ENCODE data around the gene TNFAIP1.

Gene TNFAIP1

DNA sequence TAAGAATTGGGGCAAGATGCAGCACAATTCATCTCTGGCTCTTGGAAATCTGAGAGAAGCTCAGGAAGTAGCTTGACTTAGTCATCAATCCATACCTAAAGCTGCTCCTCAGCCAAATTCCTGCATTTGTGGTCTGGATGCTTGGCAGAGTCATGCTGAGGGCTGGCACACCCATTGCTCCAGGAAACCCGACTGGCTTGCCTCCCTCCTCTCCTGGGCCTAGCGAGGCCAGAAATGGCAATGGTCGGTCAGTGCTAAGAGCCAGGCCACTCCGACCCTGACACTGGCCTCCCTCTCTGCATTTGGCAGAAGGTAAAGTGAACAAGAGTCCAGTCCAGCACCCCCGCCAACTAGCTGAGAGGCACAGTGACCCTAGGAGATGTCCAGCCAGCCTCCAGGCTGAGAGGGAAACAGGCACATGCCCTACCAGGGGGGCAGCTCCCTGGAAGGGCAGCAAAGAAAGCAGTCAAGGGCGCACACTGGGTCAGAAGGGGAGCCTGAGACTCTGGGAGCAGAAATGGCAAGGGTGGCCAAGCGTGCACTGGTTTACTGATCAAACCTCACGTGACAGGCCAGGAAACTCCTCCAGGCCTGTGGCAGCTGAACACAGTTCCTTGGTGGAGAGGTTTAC lies 11.8 kb downstream of the TNFAIP1 start:
- Mint-ChIP-seq H3K4me3 (no peak overlapping the region), H3K27me3 (no peaks in the 10 kb centered on the region), H3K4me1 (ENCODE audit: low read depth) (peaks cover 4% of the 10 kb centered on the region), H3K9me3 (ENCODE audit: low read depth) (no peaks in the 10 kb centered on the region), H3K27ac (no peak overlapping the region), H3K36me3 (no peaks in the 10 kb centered on the region)

DNA sequence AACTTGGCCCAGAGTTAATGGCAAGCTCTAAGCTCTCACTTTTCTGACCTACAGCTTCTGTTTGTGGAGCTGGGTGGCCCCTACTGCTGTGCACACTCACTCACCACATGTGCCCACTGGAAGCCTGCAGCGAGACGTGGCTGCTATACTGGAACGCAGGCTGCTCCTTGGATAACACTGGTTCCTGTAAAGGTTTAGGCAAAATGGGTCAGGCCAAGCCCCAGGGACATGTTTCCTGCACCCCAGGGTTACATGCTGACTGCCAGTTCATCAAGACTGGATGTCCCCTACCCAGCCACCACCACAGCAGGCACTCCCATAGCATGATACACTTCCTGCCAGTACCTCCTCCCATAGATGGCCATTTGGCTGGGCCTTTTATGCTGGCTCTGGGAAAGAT lies 13.4 kb downstream of the TNFAIP1 start:
- no peaks in the 10 kb centered on the region for H3K9me3 Mint-ChIP-seq (ENCODE audit: low read depth)

DNA sequence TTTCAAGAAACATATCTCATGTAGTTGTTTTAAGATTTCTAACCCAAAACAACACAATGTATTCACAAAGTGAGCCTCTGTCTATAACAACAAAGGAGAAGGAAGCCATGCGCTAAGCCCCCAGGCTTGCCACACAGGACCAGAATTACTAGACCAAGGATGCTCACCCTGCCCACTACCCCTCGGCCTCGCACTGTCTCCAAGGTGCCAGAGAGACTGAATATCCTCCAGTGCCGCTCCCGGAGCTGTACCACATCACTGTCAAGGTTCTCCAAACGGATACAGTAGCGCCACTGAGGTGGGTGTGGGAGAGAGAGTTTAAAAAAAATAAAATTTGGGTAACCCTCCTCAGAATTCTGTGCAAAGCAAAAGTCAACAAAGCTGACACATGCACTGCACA lies 14.7 kb downstream of the TNFAIP1 start:
- no peak overlapping the region for H3K4me3 Mint-ChIP-seq
- H3K4me1 Mint-ChIP-seq (ENCODE audit: low read depth), result peaks cover 5% of the 10 kb centered on the region
- H3K36me3 Mint-ChIP-seq, result no peaks in the 10 kb centered on the region
- H3K27me3 Mint-ChIP-seq, result no peaks in the 10 kb centered on the region
- H3K27ac Mint-ChIP-seq, result no peak overlapping the region
- H3K9me3 Mint-ChIP-seq (ENCODE audit: low read depth), result no peaks in the 10 kb centered on the region

More for the DNA sequence above, 13.4 kb downstream of the TNFAIP1 start:
- Mint-ChIP-seq H3K27me3 (no peaks in the 10 kb centered on the region), H3K27ac (no peak overlapping the region), H3K4me3 (no peak overlapping the region), H3K4me1 (ENCODE audit: low read depth) (no peaks in the 10 kb centered on the region), H3K36me3 (no peaks in the 10 kb centered on the region)

DNA sequence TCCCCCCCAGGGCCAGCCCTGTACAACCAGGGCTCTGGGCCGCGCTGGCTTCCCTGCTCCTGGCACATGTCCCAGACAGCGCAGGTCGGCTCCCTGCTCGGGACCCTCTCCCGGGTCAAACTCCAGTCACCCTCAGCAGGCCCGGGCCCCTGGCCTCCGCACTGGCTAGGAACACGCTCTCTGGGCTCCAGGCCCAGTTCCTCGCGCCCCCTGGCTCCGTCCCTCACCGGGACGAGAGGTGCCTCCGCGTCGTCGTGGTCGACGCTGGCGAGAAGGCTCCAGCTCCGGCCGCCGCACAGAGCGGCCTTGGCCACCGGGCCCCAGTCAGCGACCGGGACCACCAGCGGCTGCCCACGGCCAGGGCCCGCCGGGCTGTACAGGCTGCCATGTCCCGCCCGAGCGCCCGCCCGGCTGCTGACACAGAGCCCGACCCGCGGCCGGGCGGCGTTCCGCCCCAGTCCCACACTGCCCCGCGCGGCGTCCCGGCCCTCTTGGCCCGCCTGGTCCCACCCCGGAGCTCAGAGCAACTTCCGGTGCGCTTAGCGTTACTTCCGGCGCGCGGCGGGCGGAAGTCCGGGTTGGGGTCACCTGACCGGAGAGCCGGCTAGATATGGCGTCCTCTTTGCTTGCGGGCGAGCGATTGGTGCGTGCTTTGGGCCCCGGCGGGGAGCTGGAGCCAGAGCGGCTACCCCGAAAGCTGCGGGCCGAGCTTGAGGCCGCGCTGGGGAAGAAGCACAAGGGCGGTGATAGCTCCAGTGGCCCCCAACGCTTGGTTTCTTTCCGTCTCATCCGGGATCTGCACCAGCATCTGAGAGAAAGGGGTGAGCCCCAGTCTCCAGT lies 21.7 kb downstream of the TNFAIP1 start, which contains the start of gene POLDIP2:
Gene POLDIP2 (minus strand): TSS at position 467 of the 840 bp plus-strand sequence. CDS start 79 bp downstream, at position 388.
- Mint-ChIP-seq H3K9me3 (ENCODE audit: low read depth) (no peaks in the 10 kb centered on the region), H3K27ac (peak within 1 kb of the TSS; percentile 91), H3K4me1 (ENCODE audit: low read depth) (peaks cover 27% of the 10 kb centered on the region), H3K36me3 (no peaks in the 10 kb centered on the region), H3K4me3 (peak within 1 kb of the TSS; percentile 97), H3K27me3 (no peaks in the 10 kb centered on the region)

DNA sequence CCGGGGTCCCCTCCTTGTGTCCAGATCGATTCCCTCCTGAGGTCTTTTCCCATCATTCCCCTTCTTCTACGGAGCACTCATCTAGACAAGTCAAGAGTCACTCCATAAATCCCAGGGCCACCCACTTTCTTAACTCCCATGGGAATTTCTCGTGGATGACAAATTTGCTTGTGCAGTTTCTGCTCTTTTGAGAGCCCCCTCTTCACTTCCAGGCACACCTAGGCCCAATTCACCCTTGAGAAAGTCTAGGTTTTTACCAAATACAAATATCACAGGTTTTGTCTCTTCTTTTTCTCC lies 22.3 kb downstream of the TNFAIP1 start:
- Mint-ChIP-seq H3K27ac (peak overlapping the region; percentile 91), H3K4me1 (ENCODE audit: low read depth) (peaks cover 27% of the 10 kb centered on the region), H3K27me3 (no peaks in the 10 kb centered on the region), H3K9me3 (ENCODE audit: low read depth) (no peaks in the 10 kb centered on the region), H3K4me3 (peak overlapping the region; percentile 97), H3K36me3 (no peaks in the 10 kb centered on the region)

DNA sequence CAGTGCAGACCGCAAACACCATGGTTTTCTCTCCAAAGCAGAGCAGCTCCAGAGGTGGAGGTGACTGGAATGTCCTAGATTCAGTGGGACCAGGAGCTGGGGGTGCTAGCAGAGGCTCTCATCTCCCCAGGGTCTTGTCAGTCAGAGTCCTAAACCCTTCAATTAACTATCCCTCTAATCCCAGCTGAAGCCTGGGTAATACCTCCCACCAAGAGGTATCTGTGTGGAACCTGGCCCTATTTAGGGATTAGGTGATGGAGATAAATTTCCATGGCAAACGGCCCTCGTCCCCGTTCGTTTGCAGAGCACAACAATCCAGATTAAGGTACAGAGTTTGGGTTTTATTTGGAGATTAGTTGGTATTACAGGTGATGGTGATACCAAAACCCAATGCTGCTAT lies 27.6 kb downstream of the TNFAIP1 start:
- Mint-ChIP-seq H3K27ac (no peak overlapping the region), H3K4me3 (no peak overlapping the region), H3K36me3 (no peaks in the 10 kb centered on the region), H3K4me1 (ENCODE audit: low read depth) (peaks cover 4% of the 10 kb centered on the region), H3K27me3 (no peaks in the 10 kb centered on the region), H3K9me3 (ENCODE audit: low read depth) (no peaks in the 10 kb centered on the region)

DNA sequence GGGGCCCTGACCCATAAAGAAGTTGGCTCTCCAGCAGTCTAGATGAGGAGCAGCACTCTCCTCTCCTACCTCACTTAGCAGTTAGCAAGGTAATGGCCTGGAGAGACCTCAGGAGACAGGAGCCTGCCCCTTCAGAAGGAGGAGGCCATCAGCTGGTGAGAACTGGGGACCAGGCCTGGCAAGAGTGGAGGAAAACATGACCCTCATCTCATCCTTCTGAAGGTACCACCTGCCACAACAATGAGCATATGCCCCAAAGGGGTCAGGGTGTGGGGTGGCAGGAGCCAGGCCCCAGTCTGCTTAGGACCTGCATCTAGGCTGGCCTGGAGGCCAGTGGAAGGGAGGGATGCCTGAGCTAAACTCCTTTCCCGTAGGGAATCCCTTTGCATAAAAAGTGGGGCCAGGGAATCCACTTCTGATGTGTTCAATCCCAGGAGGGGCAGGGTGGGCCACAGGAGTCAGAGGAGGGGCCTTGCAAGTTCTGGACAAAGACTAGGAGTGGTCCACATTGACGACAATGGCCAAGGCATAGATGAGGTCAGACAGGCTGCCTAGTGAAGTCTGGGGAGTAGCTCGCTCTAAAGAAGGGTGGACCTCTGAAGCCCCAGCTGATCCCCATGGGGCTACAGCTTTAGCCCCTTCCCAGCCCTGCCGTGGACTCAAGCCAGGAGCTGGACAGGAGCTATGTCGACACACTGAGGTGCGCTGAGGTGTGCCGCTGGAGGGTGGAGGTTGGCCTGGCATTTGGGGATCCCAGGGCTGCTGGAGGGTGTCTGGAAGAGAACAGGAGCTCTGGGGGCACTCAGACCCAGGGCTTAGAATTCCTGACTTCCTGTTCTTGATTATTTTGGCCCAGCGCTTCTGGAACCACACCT lies 28.5 kb downstream of the TNFAIP1 start:
- Mint-ChIP-seq H3K4me3 (no peak overlapping the region), H3K9me3 (ENCODE audit: low read depth) (no peaks in the 10 kb centered on the region), H3K36me3 (no peaks in the 10 kb centered on the region), H3K27me3 (no peaks in the 10 kb centered on the region), H3K4me1 (ENCODE audit: low read depth) (no peaks in the 10 kb centered on the region), H3K27ac (no peak overlapping the region)

DNA sequence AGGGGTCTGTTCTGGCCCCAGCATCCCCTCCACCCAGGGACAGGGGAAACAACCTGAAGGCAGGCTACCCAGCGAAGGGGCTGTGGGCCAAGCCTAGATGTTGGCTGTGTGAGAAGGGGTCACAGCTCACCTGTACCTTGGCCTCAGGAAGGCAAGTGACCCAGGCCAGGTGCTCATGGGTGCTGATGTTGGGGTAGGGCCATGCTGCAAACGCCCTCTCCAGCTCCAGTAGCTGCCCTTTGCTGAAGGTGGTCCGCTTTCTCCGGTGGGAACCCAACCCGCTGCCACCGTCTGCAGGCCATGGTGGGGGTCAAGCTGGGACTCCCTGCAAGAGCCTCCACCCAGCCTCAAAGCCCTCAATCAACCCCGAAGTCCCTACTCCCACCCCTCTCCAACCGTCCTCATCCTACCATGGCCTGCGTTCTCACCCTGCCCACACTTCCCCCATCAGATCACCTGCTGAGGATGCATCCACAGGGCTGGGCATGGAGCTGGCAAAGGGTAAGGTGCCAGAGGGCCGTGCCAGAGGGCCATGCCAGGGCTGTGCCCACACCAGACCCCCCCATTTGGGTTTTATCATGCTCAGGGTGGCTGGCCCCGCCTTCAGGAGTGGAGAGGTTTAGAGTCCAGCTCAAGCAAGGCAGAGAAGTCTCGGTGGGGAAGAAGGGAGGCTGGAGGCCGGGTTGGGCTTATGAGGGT lies 29.3 kb downstream of the TNFAIP1 start, which contains the start of gene SEBOX:
Gene SEBOX (minus strand): TSS at position 535 of the 699 bp plus-strand sequence. CDS start 48 bp downstream, at position 487.
- Mint-ChIP-seq H3K4me1 (ENCODE audit: low read depth) (no peaks in the 10 kb centered on the region), H3K27me3 (no peaks in the 10 kb centered on the region), H3K9me3 (ENCODE audit: low read depth) (no peaks in the 10 kb centered on the region), H3K36me3 (no peaks in the 10 kb centered on the region), H3K27ac (no peak within 1 kb of the TSS), H3K4me3 (no peak within 1 kb of the TSS)

DNA sequence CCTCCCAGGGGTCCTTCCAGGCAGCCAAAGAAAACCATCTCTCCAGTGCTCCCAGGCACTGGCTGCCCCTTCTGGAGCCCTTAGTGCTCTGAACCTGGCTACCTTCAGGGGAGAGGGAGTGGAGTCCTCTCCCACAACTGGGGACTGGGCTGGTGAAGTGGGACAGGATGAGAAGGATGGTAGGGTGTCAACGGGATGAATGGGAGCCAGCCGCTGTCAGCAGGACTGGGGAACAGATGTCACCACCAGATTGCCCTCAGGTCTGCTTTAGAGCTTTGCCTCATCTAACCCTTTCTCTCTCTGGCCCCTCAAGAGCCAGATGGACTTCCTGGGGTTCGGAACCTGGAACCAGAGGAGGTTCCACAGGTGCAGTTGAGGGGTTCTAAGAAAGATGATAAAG lies 29.9 kb downstream of the TNFAIP1 start:
- Mint-ChIP-seq H3K27me3 (no peaks in the 10 kb centered on the region), H3K4me1 (ENCODE audit: low read depth) (peaks cover 4% of the 10 kb centered on the region), H3K36me3 (no peaks in the 10 kb centered on the region), H3K9me3 (ENCODE audit: low read depth) (no peaks in the 10 kb centered on the region), H3K4me3 (no peak overlapping the region), H3K27ac (no peak overlapping the region)

DNA sequence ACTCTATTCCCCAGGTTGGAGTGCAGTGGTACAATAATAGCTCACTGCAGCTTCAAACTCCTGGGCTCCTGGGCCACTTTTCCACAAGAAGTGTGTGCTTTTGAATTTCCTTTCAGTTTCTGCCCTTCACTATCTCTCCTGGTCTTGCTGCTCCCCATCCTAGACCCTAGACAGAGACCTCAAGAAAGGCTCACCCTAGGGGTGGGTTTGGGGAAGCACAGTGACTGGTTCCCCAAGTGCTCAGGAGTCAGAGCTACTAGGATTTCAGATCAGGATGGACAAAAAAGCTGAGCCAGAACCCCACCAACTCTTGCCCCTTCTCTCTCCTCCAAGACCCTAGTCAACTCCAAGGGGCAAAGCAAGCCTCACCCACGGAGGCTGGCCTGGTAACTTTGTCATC lies 31.0 kb downstream of the TNFAIP1 start:
- no peaks in the 10 kb centered on the region for H3K9me3 Mint-ChIP-seq (ENCODE audit: low read depth)
- peaks cover 10% of the 10 kb centered on the region for H3K4me1 Mint-ChIP-seq (ENCODE audit: low read depth)
- H3K4me3 Mint-ChIP-seq, result no peak overlapping the region
- H3K27me3 Mint-ChIP-seq, result no peaks in the 10 kb centered on the region
- H3K27ac Mint-ChIP-seq, result no peak overlapping the region
- no peaks in the 10 kb centered on the region for H3K36me3 Mint-ChIP-seq

DNA sequence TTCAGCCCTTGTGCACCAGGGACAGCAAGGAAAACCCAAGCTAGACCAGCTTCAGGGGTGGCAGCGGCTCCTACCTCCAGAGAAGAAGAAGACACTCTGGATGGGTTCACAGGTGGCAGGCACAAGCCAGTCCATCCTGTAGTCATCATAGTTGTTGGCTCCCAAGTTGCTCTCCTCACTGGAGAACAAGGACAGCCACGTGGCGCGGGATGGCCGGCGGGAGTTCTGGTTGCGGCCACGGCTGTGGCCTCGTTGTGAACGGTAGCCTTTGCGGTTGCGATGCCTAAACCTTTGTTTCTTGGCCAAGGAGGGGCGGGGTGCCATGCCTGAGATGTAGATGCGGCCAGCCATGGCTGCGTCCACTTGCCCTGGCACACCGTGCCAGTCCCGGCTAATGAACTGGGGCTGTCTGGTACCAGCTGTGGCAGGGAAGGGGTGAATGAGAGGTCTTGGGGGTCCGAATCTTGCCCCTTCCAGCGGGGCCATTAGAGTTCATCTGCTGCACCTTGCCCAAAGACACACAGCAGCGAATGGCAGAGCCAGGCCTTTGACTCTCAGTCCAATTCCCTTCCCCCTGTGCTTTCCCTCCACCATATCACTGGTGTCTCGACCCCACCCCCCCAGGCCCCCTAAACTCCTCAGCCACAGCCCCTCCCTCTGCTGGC lies 32.2 kb downstream of the TNFAIP1 start:
- no peak overlapping the region for H3K4me3 Mint-ChIP-seq
- H3K4me1 Mint-ChIP-seq (ENCODE audit: low read depth), result peaks cover 11% of the 10 kb centered on the region
- H3K36me3 Mint-ChIP-seq, result no peaks in the 10 kb centered on the region
- no peaks in the 10 kb centered on the region for H3K9me3 Mint-ChIP-seq (ENCODE audit: low read depth)
- H3K27me3 Mint-ChIP-seq, result no peaks in the 10 kb centered on the region
- H3K27ac Mint-ChIP-seq, result no peak overlapping the region

DNA sequence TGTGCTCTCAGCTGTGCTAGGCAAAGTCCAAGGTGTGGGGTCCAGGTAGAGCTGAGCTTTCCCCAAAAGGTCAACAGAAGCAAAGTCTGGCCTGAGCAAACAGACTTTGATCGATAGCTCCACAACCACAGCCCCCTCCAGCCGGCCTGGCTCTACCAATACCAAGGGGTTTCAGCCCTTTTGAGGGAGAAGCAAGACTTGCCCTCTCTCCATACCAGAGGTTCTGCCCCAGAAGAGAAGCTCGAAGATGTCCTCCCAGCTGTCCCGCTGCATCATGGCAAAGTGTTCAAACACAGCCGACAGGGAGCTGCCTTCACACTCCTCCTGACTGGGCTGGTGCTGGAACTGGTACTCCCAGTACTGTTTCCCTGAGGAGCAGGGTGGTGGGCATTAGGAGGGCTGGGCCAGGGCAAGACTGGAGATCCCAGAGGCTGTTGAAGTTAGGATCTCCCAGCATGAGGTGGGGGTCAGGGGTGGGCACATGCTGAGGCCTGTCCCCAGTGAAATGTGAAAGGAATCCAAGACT lies 32.8 kb downstream of the TNFAIP1 start:
- Mint-ChIP-seq H3K36me3 (peaks cover under 1% of the 10 kb centered on the region), H3K9me3 (ENCODE audit: low read depth) (no peaks in the 10 kb centered on the region), H3K4me3 (no peak overlapping the region), H3K27me3 (no peaks in the 10 kb centered on the region), H3K4me1 (ENCODE audit: low read depth) (peaks cover 17% of the 10 kb centered on the region), H3K27ac (no peak overlapping the region)

DNA sequence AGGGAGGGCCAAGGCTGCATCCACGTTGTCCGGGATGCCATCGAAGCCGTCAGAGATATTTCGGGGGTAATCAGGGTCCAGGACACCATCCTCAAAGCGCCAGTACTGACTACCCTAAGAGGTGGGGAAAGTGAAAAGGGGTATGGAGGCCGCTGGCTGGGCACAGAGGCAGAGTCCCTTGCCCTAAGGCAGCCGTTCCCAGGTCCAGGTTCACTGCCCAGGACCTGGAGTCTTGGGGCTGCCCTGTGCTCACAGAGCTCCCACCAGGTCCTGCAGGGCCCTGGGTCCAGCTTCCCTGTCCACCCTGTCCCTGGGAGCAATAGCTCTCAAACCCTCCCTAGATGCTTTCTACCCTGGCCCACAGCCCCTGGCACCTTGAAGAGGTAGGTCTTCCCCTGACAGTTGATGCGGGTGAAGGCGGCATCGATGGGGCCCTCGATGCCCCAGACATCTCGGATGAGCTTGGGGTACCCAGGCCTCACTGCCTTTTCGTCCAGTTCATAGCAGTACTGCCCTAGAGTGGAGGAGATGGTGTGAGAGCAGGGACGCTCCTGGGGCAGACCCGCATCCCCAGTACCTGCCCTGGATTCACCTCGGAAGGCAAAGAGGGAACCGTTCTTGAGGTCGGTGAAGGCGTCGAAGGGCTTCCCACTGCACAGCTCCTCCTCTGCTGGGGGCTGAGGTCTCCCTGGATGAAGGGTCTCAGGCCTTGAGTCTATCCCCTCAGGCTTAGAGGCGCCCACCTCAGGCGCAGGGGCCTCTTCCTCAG lies 33.5 kb downstream of the TNFAIP1 start:
- no peaks in the 10 kb centered on the region for H3K9me3 Mint-ChIP-seq (ENCODE audit: low read depth)
- H3K4me3 Mint-ChIP-seq, result no peak overlapping the region
- H3K27me3 Mint-ChIP-seq, result no peaks in the 10 kb centered on the region
- no peak overlapping the region for H3K27ac Mint-ChIP-seq
- peaks cover 5% of the 10 kb centered on the region for H3K36me3 Mint-ChIP-seq
- peaks cover 21% of the 10 kb centered on the region for H3K4me1 Mint-ChIP-seq (ENCODE audit: low read depth)
